Testis (tissue), 3 donors: Measurements from ENCODE around the gene MEOX1. TPM values are rescaled to one million over a fixed set of nuclear protein-coding genes. Genes with fewer than 3 reads are reported as not detected.

Source experiments
- DNase-seq: peaks from one replicate; pipeline ENCODE4 v3.0.0-alpha.2; 2019
- H3K27ac ChIP-seq, 2 donors: fragments of 200-600 bp; sonication (generic); one replicate each; pipeline ENCODE4 v1.5.1; 2019
- H3K27me3 ChIP-seq: fragments of 200-600 bp; sonication (generic); one replicate; pipeline ENCODE4 v1.5.1; 2019
- H3K36me3 ChIP-seq: fragments of 200-600 bp; sonication (generic); one replicate; pipeline ENCODE4 v1.5.1; 2017; ENCODE audit warnings: low read depth; ENCODE audit errors: missing control alignments
- H3K4me1 ChIP-seq: fragments of 200-600 bp; sonication (generic); one replicate; pipeline ENCODE4 v1.5.1; 2019
- H3K4me3 ChIP-seq, 2 donors: fragments of 200-600 bp; sonication (generic); one replicate each; pipeline ENCODE4 v1.5.1; 2017 to 2019
- H3K9me3 ChIP-seq: fragments of 200-600 bp; sonication (generic); one replicate; pipeline ENCODE4 v1.5.1; 2017
- CTCF ChIP-seq, 3 experiments: fragments of 450-650 bp in 2 of 3; fragments of 200-600 bp in 1 of 3; sonication (generic) in 1 of 3; IDR thresholded peaks; one replicate each; pipeline ENCODE4 v1.5.1; 2016 to 2019; ENCODE audit warnings: antibody characterized with exemption in 3 of 3, mild to moderate bottlenecking in 2 of 3, moderate library complexity in 1 of 3
- POLR2A ChIP-seq: fragments of 450-650 bp; IDR thresholded peaks from one replicate; pipeline ENCODE4 v1.6.1; 2017; ENCODE audit warnings: antibody characterized with exemption, mild to moderate bottlenecking, moderate library complexity
- WGBS, 2 donors: methylation state at CpG; one replicate each; pipeline ENCODE4 v1.1.5; 2018; 5-methylcytosine and 5-hydroxymethylcytosine counted together
- intact Hi-C: fragments of 100-400 bp; cut with DNase I; formaldehyde crosslinking; loops from one replicate; pipeline ENCODE4 v1.15.1; 2023; ENCODE audit warnings: low total_unique reads
- polyA plus RNA-seq: library from polyadenylated mRNA; stranded (reverse); fragments of 350-450 nt; fragmentation: Illumina TruSeq; extraction: RNeasy Lipid Tissue Mini Kit (QIAGEN cat#74804); gene quantifications from one replicate; pipeline ENCODE4 v1.2.3, GENCODE V29; 2014; ENCODE audit warnings: low read depth, low replicate concordance; ENCODE audit not compliant: insufficient read depth
- total RNA-seq, 2 donors: library from RNA; depleted of rRNA; stranded (reverse); fragments of >200 nt; gene quantifications; one replicate each; pipeline ENCODE4 v1.2.3, GENCODE V29; 2016

MEOX1 gene
- total and polyA plus RNA-seq, 3 donors from 2014 or later: 0.12 to 6.1 (median 2.8) TPM

- Histone ChIP-seq H3K27ac (no peak overlapping the region), H3K9me3 (no peaks in the 10 kb centered on the region), H3K27me3 (no peaks in the 10 kb centered on the region), H3K4me3 (no peak overlapping the region), H3K4me1 (no peaks in the 10 kb centered on the region), H3K36me3 (no peaks in the 10 kb centered on the region)
- intact Hi-C loops: no loop called here
- peak; percentile 24 for DNase-seq
- TF ChIP-seq POLR2A (no peak), CTCF (IDR thresholded peaks at IDR 0.05) (no peak)
- WGBS, 2 donors: 42 to 49% methylated on average over 14 to 15 of the region's 15 CpGs
These were observed 33.6 kb downstream of the MEOX1 start for GRCh38 chr17:43628089-43628650.

DNA sequence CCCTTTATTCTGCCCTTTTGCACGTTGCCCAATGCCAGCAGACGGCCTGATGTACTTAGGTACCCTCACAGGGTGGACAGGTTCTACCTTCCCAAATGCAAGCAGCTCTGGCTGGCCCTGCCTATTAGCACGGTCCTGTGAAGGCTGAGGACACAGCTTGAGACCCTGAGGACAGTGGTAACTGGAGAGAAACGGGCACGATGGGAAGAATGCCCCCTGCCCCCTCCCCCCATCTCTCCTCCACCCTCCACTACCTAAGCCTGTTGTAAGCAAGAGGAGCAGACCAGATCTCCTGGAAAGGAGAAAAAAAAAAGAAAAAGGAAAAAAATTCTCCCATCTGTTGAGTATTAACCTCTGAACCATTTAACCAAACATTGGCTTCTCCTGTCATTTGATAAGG lies 34.1 kb downstream of the MEOX1 start:
- H3K27ac ChIP-seq: no peak overlapping the region
- H3K27me3 ChIP-seq: no peaks in the 10 kb centered on the region
- H3K36me3 ChIP-seq: no peaks in the 10 kb centered on the region
- TF ChIP-seq CTCF (IDR thresholded peaks at IDR 0.05): no peak
- TF ChIP-seq POLR2A: no peak
- no peaks in the 10 kb centered on the region for H3K9me3 ChIP-seq
- H3K4me3 ChIP-seq: no peak overlapping the region
- no peaks in the 10 kb centered on the region for H3K4me1 ChIP-seq
- 44 to 53% methylated on average over 5 of the region's 5 CpGs for WGBS, 2 donors
- DNase-seq: no peak
- intact Hi-C loops: no loop called here

DNA sequence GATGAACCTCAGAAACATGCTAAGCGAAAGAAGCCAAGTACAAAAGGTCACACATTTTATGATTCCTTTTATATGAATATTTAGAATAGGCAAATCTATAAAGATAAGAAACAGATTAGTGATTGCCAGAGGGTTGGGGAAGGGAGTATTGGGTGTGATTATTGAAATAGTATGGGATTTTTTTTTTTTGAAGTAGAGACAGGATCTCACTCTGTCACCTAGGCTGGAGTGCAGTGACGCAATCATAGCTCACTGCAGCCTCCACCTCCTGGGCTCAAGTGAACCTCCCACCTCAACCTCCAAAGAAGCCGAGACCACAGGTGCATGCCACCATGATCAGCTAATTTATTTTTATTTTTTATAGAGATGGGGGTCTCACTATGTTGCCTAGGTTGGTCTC lies 35.7 kb downstream of the MEOX1 start:
- no peak for DNase-seq
- Histone ChIP-seq H3K27me3 (no peaks in the 10 kb centered on the region), H3K4me1 (no peaks in the 10 kb centered on the region), H3K27ac (no peak overlapping the region), H3K9me3 (no peaks in the 10 kb centered on the region), H3K4me3 (no peak overlapping the region), H3K36me3 (no peaks in the 10 kb centered on the region)
- intact Hi-C loops: no loop called here
- 93 to 94% methylated on average over 3 of the region's 3 CpGs for WGBS, 2 donors
- no peak for TF ChIP-seq CTCF (IDR thresholded peaks at IDR 0.05)
- no peak for TF ChIP-seq POLR2A

GRCh38 chr17:43625606-43626005 lies 36.1 kb downstream of the MEOX1 start:
- Histone ChIP-seq H3K36me3 (no peaks in the 10 kb centered on the region), H3K4me1 (no peaks in the 10 kb centered on the region), H3K27ac (no peak overlapping the region), H3K4me3 (no peak overlapping the region), H3K9me3 (no peaks in the 10 kb centered on the region), H3K27me3 (no peaks in the 10 kb centered on the region)
- intact Hi-C loops: no loop called here
- TF ChIP-seq CTCF (IDR thresholded peaks at IDR 0.05): no peak
- TF ChIP-seq POLR2A: no peak
- no peak for DNase-seq

GRCh38 chr17:43620581-43620980 lies 41.1 kb downstream of the MEOX1 start:
- TF ChIP-seq POLR2A (no peak), CTCF (IDR thresholded peaks at IDR 0.05) (no peak)
- Histone ChIP-seq H3K4me1 (peaks cover 3% of the 10 kb centered on the region), H3K36me3 (no peaks in the 10 kb centered on the region), H3K27ac (no peak overlapping the region), H3K27me3 (no peaks in the 10 kb centered on the region), H3K9me3 (no peaks in the 10 kb centered on the region), H3K4me3 (no peak overlapping the region)
- 44 to 49% methylated on average over 2 of the region's 2 CpGs for WGBS, 2 donors
- DNase-seq: no peak
- intact Hi-C loops: no loop called here
